K562 (cell line): ENCODE measurements around the gene KCNG3. TPM values are rescaled to one million over a fixed set of nuclear protein-coding genes. Genes with fewer than 3 reads are reported as not detected.

ENCODE experiments used
- ATAC-seq: fragments of 200-7000 bp; cut with Tn5 transposase; 3 replicates; pipeline ENCODE4 v1.9.1; 2020; ENCODE audit warnings: moderate library complexity
- BruUV-seq: library from RNA; stranded (reverse); fragments of 400-500 nt; replicated peaks from 2 replicates; lab custom pipeline; 2021; lab: Mats Ljungman, UMichigan
- CTCF ChIA-PET: fragments of 300-600 bp; formaldehyde crosslinking; extraction: SDS; loops from one replicate; lab custom pipeline; 2021; ENCODE audit warnings: low intra/inter-chr PET ratio; lab: Yijun Ruan, JAX
- POLR2A ChIA-PET: fragments of 300-600, 350-650 bp; sonication (Branson Sonifier 250); formaldehyde crosslinking; extraction: SDS; loops from one replicate; lab custom pipeline; 2021; ENCODE audit warnings: antibody characterized with exemption, inconsistent platforms; lab: Yijun Ruan, JAX
- DNase-seq, 4 experiments: peaks; one replicate each; pipeline versions ENCODE4 v3.0.0 to v3.0.0-alpha.2; 2011 to 2018; ENCODE audit warnings: low spot score in 3 of 4, mixed read lengths in 3 of 4; ENCODE audit errors: extremely low read depth in 1 of 4
- FAIRE-seq: peaks from 2 replicates; lab custom pipeline; 2011; peaks lifted over from hg19 to GRCh38; lab: Jason Lieb, UNC
- H2AFZ ChIP-seq: 2 replicates; pipeline ENCODE4 v1.6.0; 2011; ENCODE audit warnings: low read depth, low read length, control low read depth, inconsistent platforms
- H3K27ac ChIP-seq: fragments of 200-600 bp; 3 replicates; pipeline ENCODE4 v1.8.0; 2011; ENCODE audit warnings: low read depth, mild to moderate bottlenecking, control low read depth, inconsistent platforms, low read length, moderate library complexity, mixed read lengths; ENCODE audit errors: extremely low read depth
- H3K27me3 ChIP-seq, 2 experiments: fragments of 300-600 bp in 1 of 2; 2 replicates in 1 of 2; 3 replicates in 1 of 2; pipeline versions ENCODE4 v1.6.0 to v1.8.0; 2011; ENCODE audit warnings: inconsistent platforms in 2 of 2, low read length in 2 of 2, mild to moderate bottlenecking in 1 of 2, mixed read lengths in 1 of 2, moderate library complexity in 1 of 2; ENCODE audit not compliant: control insufficient read depth in 2 of 2, insufficient read depth in 2 of 2
- H3K36me3 ChIP-seq: fragments of 300-600 bp; 3 replicates; pipeline ENCODE4 v1.8.0; 2011; ENCODE audit warnings: mild to moderate bottlenecking, low read length, inconsistent platforms; ENCODE audit not compliant: control insufficient read depth, insufficient read depth
- H3K4me1 ChIP-seq, 2 experiments: fragments of 200-600 bp in 1 of 2; replicated peaks in 1 of 2; 2 replicates in 1 of 2; 3 replicates in 1 of 2; pipeline versions ENCODE4 v1.5.1 to v1.8.0; 2011; ENCODE audit warnings: inconsistent platforms in 2 of 2, low read length in 2 of 2, mild to moderate bottlenecking in 1 of 2, mixed read lengths in 1 of 2, moderate library complexity in 1 of 2; ENCODE audit not compliant: control insufficient read depth in 2 of 2, insufficient read depth in 2 of 2
- H3K4me2 ChIP-seq: 2 replicates; pipeline ENCODE4 v1.6.1; 2011; ENCODE audit warnings: low read length, control low read depth, inconsistent platforms, mixed read lengths; ENCODE audit not compliant: insufficient read depth
- H3K4me3 ChIP-seq: fragments of 200-600 bp; sonication (generic), shearing (Covaris generic); 2 replicates; pipeline ENCODE4 v1.5.1; 2016; ENCODE audit warnings: control low read depth, inconsistent platforms
- H3K79me2 ChIP-seq: fragments of 200-600 bp; 3 replicates; pipeline ENCODE4 v1.8.0; 2011; ENCODE audit warnings: low read length, inconsistent platforms; ENCODE audit not compliant: control insufficient read depth, insufficient read depth
- H3K9ac ChIP-seq, 2 experiments: 2 replicates each; pipeline versions ENCODE4 v1.6.0 to v1.6.1; 2011; ENCODE audit warnings: low read depth in 2 of 2, low read length in 2 of 2, control low read depth in 1 of 2, inconsistent platforms in 1 of 2, mild to moderate bottlenecking in 1 of 2, mixed read lengths in 1 of 2; ENCODE audit not compliant: insufficient read depth in 1 of 2
- H3K9me1 ChIP-seq: one replicate; pipeline ENCODE4 v1.6.0; 2011; ENCODE audit warnings: inconsistent platforms, mild to moderate bottlenecking, low read length, moderate library complexity; ENCODE audit not compliant: control insufficient read depth, insufficient read depth
- H3K9me3 ChIP-seq: replicated peaks from 2 replicates; pipeline ENCODE4 v1.5.1; 2011; ENCODE audit warnings: low read depth, low read length, inconsistent platforms; ENCODE audit not compliant: control insufficient read depth, insufficient read depth
- H4K20me1 ChIP-seq: replicated peaks from 2 replicates; pipeline ENCODE4 v1.6.1; 2011; ENCODE audit warnings: low read length, inconsistent platforms, mixed read lengths; ENCODE audit not compliant: control insufficient read depth, insufficient read depth
- ARID2 ChIP-seq: fragments of 450-650 bp; IDR thresholded peaks from 2 replicates; pipeline ENCODE4 v1.6.1; 2017; ENCODE audit warnings: antibody characterized with exemption, mild to moderate bottlenecking
- ESRRB ChIP-seq: fragments of 250-450 bp; sonication (Bioruptor Pico); IDR thresholded peaks from 2 replicates; pipeline ENCODE4 v1.5.0; 2020; ENCODE audit warnings: mild to moderate bottlenecking, moderate library complexity, borderline replicate concordance
- GABPB1 ChIP-seq: sonication (generic); formaldehyde crosslinking; IDR thresholded peaks from 2 replicates; pipeline ENCODE4 v1.8.0; 2022; ENCODE audit warnings: mild to moderate bottlenecking, missing genetic modification reagents
- JUN ChIP-seq, 2 experiments: sonication (generic) in 1 of 2; formaldehyde crosslinking in 1 of 2; IDR thresholded peaks; 2 replicates each; pipeline versions ENCODE4 v1.6.1 to v1.8.0; 2012 to 2022; ENCODE audit warnings: borderline replicate concordance in 2 of 2, mild to moderate bottlenecking in 2 of 2, improper control_type of control experiment in 1 of 2, low read depth in 1 of 2, low read length in 1 of 2, missing genetic modification reagents in 1 of 2
- MEIS2 ChIP-seq: fragments of 450-650 bp; IDR thresholded peaks from 2 replicates; pipeline ENCODE4 v1.6.1; 2014; ENCODE audit warnings: mild to moderate bottlenecking; ENCODE audit not compliant: partially characterized antibody
- PRPF4 ChIP-seq: fragments of 200-400 bp; formaldehyde crosslinking; IDR thresholded peaks from one replicate; pipeline ENCODE4 v1.6.1; 2017; ENCODE audit warnings: low read length, low read depth, mild to moderate bottlenecking; ENCODE audit not compliant: insufficient read depth, poor library complexity, severe bottlenecking
- RFX7 ChIP-seq: fragments of 250-450 bp; sonication (Bioruptor Pico); IDR thresholded peaks from 2 replicates; pipeline ENCODE4 v1.5.1; 2021; ENCODE audit warnings: mild to moderate bottlenecking
- STAT5A ChIP-seq: IDR thresholded peaks from 2 replicates; pipeline ENCODE4 v1.6.1; 2012; ENCODE audit warnings: low read length, inconsistent platforms, borderline replicate concordance
- TCF7L2 ChIP-seq: fragments of 150-350 bp; IDR thresholded peaks from 2 replicates; pipeline ENCODE4 v1.6.1; 2016; ENCODE audit warnings: low read depth, mild to moderate bottlenecking, low read length, moderate library complexity
- ZFX ChIP-seq: sonication (generic); formaldehyde crosslinking; IDR thresholded peaks from 2 replicates; pipeline ENCODE4 v1.8.0; 2022; ENCODE audit warnings: mild to moderate bottlenecking, missing genetic modification reagents, moderate library complexity
- WGBS: fragments of 100-300 bp; shearing (Covaris generic); methylation state at CpG from one replicate; pipeline ENCODE4 v1.1.6; 2016; ENCODE audit warnings: low coverage, mixed read lengths; ENCODE audit not compliant: insufficient coverage; ENCODE audit errors: missing lambda C conversion rate; 5-methylcytosine and 5-hydroxymethylcytosine counted together
- in situ Hi-C: fragments of 300-500 bp; cut with MboI; formaldehyde crosslinking; loops from 4 replicates; pipeline ENCODE4 v1.15.0; 2018; ENCODE audit warnings: inconsistent platforms, mixed read lengths
- intact Hi-C: fragments of 100-400 bp; cut with micrococcal nuclease; formaldehyde crosslinking; loops from 2 replicates; pipeline ENCODE4 v1.14.2; 2022
- polyA plus RNA-seq, 8 experiments: library from polyadenylated mRNA; depleted of rRNA in 4 of 8; stranded (reverse) in 5 of 8; unstranded in 3 of 8; fragments of >200 nt; fragmentation: Nextera tagmentation in 2 of 8; fragmentation: Illumina TruSeq in 1 of 8; extraction: Ambion mirVana in 2 of 8; extraction: Trizol in 1 of 8; gene quantifications; 2 replicates each; pipeline versions ENCODE4 v1.2.1 to v1.2.3, GENCODE V29; 2011 to 2014; ENCODE audit warnings: inconsistent platforms in 1 of 8, missing spikeins in 1 of 8
- total RNA-seq, 7 experiments: library from RNA; depleted of rRNA in 6 of 7; stranded (reverse); fragments of >200 nt in 6 of 7; fragmentation: Illumina TruSeq in 2 of 7; extraction: Trizol in 2 of 7; gene quantifications; 2 replicates each; pipeline versions ENCODE4 v1.2.1 to v1.2.3, GENCODE V29; 2011 to 2021; ENCODE audit warnings: low replicate concordance in 1 of 7
- TF ChIP-seq, protein P1 (sequence below): fragments of 250-450 bp; sonication (Bioruptor Pico); IDR thresholded peaks from 2 replicates; pipeline ENCODE4 v1.4.0; 2020; ENCODE audit warnings: mild to moderate bottlenecking, moderate library complexity
- TF ChIP-seq, protein P2 (sequence below): fragments of 450-650 bp; formaldehyde crosslinking; IDR thresholded peaks from 2 replicates; pipeline ENCODE4 v1.4.0; 2020; ENCODE audit warnings: mild to moderate bottlenecking, moderate library complexity
- TF ChIP-seq, protein P3 (sequence below): sonication (generic); formaldehyde crosslinking; IDR thresholded peaks from 2 replicates; pipeline ENCODE4 v1.8.0; 2023; ENCODE audit warnings: missing genetic modification reagents, mild to moderate bottlenecking, borderline replicate concordance

The KCNG3 gene
- total and polyA plus RNA-seq, 9 of the 15 experiments (the other 6 are each of a cell fraction or from before 2014, with no cell fraction given) = not detected

DNA sequence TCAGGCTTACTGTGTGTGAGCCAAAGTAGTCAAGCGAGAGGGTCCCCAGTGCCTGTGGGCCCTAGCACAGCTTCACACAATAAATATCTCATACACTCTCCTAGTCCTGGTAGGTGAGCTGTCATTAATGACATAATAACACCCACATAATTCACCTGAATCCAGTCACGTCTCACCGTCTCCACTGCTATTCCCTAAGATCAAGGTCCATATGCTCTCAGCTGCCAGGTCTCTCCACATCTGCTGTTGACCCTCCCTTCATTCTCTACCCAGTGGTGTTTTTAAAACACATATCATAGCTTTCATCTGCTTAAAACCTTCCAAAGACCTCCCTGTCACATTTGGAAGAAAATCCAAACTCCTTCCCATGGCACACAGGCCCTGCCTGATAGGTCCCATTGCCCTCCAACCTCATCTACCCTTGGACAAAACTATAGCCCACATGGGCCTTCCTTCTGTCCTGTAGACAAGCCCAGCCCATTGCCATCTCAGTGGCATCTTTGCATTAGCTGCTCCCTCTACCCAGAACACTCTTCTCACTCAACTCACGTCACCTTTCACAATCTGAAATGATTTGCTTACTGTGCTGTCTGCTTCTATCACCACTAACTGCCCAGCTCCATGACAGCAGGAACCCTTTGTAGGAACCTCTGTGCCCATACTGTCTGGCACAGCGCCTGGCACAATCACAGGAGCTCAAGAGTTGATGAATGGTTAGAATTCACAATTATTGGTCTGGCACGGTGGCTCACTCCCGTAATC lies 7.5 kb downstream of the KCNG3 start:
- no peaks in the 10 kb centered on the region for H3K4me1 ChIP-seq
- DNase-seq (no peak), ATAC-seq (no peak), FAIRE-seq (no peak)
- H3K4me3 ChIP-seq = no peak overlapping the region
- no peaks in the 10 kb centered on the region for H3K9me3 ChIP-seq
- H2AFZ ChIP-seq = no peak overlapping the region
- no peak overlapping the region for H3K9ac ChIP-seq
- WGBS = 3% methylated on average over 7 of the region's 7 CpGs
- in situ Hi-C loops (no loop called here), intact Hi-C loops (no loop called here)
- H4K20me1 ChIP-seq = 0 out of 2 replicates have a peak, but pooled peaks cover 3% of the 10 kb centered on the region
- H3K4me2 ChIP-seq = no peak overlapping the region
- no peaks in the 10 kb centered on the region for H3K79me2 ChIP-seq
- BruUV-seq = no TSS peak
- H3K27me3 ChIP-seq = peaks cover 13 to 17% of the 10 kb centered on the region in 2 experiments; a peak in 4 of 5 replicates
- ChIA-PET POLR2A (no interaction called here), CTCF (no interaction called here)
- H3K27ac ChIP-seq = no peak overlapping the region
- no peaks in the 10 kb centered on the region for H3K36me3 ChIP-seq
- H3K9me1 ChIP-seq = no peaks in the 10 kb centered on the region
- TF ChIP-seq ESRRB (no peak), ARID2 (no peak), ZFX (CRISPR knock-in tag) (no peak), GABPB1 (CRISPR knock-in tag) (no peak), RFX7 (no peak), PRPF4 (no peak), MEIS2 (no peak), TCF7L2 (no peak), JUN (IDR thresholded peaks at IDR 0.05; ENCODE audit: borderline replicate concordance, low read depth, low read length) (no peak), JUN (CRISPR knock-in tag; IDR thresholded peaks at IDR 0.05; ENCODE audit: borderline replicate concordance) (no peak), STAT5A (no peak)
- TF ChIP-seq, protein P1, sequence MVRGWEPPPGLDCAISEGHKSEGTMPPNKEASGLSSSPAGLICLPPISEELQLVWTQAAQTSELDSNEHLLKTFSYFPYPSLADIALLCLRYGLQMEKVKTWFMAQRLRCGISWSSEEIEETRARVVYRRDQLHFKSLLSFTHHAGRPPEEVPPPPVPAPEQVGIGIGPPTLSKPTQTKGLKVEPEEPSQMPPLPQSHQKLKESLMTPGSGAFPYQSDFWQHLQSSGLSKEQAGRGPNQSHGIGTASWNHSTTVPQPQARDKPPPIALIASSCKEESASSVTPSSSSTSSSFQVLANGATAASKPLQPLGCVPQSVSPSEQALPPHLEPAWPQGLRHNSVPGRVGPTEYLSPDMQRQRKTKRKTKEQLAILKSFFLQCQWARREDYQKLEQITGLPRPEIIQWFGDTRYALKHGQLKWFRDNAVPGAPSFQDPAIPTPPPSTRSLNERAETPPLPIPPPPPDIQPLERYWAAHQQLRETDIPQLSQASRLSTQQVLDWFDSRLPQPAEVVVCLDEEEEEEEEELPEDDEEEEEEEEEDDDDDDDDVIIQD (CRISPR knock-in tag) = no peak
- TF ChIP-seq, protein P2, sequence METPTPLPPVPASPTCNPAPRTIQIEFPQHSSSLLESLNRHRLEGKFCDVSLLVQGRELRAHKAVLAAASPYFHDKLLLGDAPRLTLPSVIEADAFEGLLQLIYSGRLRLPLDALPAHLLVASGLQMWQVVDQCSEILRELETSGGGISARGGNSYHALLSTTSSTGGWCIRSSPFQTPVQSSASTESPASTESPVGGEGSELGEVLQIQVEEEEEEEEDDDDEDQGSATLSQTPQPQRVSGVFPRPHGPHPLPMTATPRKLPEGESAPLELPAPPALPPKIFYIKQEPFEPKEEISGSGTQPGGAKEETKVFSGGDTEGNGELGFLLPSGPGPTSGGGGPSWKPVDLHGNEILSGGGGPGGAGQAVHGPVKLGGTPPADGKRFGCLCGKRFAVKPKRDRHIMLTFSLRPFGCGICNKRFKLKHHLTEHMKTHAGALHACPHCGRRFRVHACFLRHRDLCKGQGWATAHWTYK = no peak
- TF ChIP-seq, protein P3, sequence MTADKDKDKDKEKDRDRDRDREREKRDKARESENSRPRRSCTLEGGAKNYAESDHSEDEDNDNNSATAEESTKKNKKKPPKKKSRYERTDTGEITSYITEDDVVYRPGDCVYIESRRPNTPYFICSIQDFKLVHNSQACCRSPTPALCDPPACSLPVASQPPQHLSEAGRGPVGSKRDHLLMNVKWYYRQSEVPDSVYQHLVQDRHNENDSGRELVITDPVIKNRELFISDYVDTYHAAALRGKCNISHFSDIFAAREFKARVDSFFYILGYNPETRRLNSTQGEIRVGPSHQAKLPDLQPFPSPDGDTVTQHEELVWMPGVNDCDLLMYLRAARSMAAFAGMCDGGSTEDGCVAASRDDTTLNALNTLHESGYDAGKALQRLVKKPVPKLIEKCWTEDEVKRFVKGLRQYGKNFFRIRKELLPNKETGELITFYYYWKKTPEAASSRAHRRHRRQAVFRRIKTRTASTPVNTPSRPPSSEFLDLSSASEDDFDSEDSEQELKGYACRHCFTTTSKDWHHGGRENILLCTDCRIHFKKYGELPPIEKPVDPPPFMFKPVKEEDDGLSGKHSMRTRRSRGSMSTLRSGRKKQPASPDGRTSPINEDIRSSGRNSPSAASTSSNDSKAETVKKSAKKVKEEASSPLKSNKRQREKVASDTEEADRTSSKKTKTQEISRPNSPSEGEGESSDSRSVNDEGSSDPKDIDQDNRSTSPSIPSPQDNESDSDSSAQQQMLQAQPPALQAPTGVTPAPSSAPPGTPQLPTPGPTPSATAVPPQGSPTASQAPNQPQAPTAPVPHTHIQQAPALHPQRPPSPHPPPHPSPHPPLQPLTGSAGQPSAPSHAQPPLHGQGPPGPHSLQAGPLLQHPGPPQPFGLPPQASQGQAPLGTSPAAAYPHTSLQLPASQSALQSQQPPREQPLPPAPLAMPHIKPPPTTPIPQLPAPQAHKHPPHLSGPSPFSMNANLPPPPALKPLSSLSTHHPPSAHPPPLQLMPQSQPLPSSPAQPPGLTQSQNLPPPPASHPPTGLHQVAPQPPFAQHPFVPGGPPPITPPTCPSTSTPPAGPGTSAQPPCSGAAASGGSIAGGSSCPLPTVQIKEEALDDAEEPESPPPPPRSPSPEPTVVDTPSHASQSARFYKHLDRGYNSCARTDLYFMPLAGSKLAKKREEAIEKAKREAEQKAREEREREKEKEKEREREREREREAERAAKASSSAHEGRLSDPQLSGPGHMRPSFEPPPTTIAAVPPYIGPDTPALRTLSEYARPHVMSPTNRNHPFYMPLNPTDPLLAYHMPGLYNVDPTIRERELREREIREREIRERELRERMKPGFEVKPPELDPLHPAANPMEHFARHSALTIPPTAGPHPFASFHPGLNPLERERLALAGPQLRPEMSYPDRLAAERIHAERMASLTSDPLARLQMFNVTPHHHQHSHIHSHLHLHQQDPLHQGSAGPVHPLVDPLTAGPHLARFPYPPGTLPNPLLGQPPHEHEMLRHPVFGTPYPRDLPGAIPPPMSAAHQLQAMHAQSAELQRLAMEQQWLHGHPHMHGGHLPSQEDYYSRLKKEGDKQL (CRISPR knock-in tag) = no peak
